Loucy (cell line): Measurements from ENCODE around the gene TRUB1.

Experiments used
- H2AFZ ChIP-seq: fragments of 200-600 bp; sonication (generic); 2 replicates; pipeline ENCODE4 v1.6.0; 2016; ENCODE audit warnings: antibody characterized with exemption, mild to moderate bottlenecking, low read length, moderate library complexity
- H3F3A ChIP-seq: fragments of 200-600 bp; 2 replicates; pipeline ENCODE4 v1.6.0; 2016; ENCODE audit warnings: antibody characterized with exemption, low read depth, mild to moderate bottlenecking
- H3K27me3 ChIP-seq: fragments of 200-600 bp; sonication (generic); 2 replicates; pipeline ENCODE4 v1.6.1; 2014; ENCODE audit warnings: low read length, mild to moderate bottlenecking; ENCODE audit not compliant: insufficient read depth, poor library complexity, severe bottlenecking
- H3K36me3 ChIP-seq: fragments of 200-600 bp; sonication (generic); 2 replicates; pipeline ENCODE4 v1.6.1; 2016; ENCODE audit warnings: low read length; ENCODE audit not compliant: insufficient read depth
- H3K4me1 ChIP-seq: fragments of 200-600 bp; sonication (generic); 2 replicates; pipeline ENCODE4 v1.5.1; 2014; ENCODE audit warnings: low read length, mild to moderate bottlenecking; ENCODE audit not compliant: insufficient read depth, poor library complexity, severe bottlenecking
- H3K4me2 ChIP-seq: fragments of 200-600 bp; sonication (generic); 2 replicates; pipeline ENCODE4 v1.6.0; 2014; ENCODE audit warnings: antibody characterized with exemption, low read length, low read depth, mild to moderate bottlenecking; ENCODE audit not compliant: poor library complexity, severe bottlenecking
- H3K4me3 ChIP-seq: fragments of 200-600 bp; sonication (generic); 2 replicates; pipeline ENCODE4 v1.5.1; 2014; ENCODE audit warnings: low read length, mild to moderate bottlenecking, mixed read lengths; ENCODE audit not compliant: poor library complexity, severe bottlenecking
- H3K79me2 ChIP-seq: fragments of 200-600 bp; sonication (generic); 2 replicates; pipeline ENCODE4 v1.6.1; 2014; ENCODE audit warnings: low read length; ENCODE audit not compliant: insufficient read depth
- H3K9ac ChIP-seq: fragments of 200-600 bp; sonication (generic); 2 replicates; pipeline ENCODE4 v1.6.0; 2014; ENCODE audit warnings: mild to moderate bottlenecking, low read depth, low read length, moderate library complexity; ENCODE audit not compliant: poor library complexity, severe bottlenecking
- H3K9me2 ChIP-seq: fragments of 200-600 bp; sonication (generic); replicated peaks from 2 replicates; pipeline ENCODE4 v1.6.1; 2016; ENCODE audit warnings: low read depth, low read length, mixed read lengths
- H3K9me3 ChIP-seq: fragments of 200-600 bp; sonication (generic); 2 replicates; pipeline ENCODE4 v1.6.1; 2014; ENCODE audit warnings: mild to moderate bottlenecking, antibody characterized with exemption, low read length, low read depth; ENCODE audit not compliant: insufficient read depth
- H4K20me1 ChIP-seq: fragments of 200-600 bp; sonication (generic); 2 replicates; pipeline ENCODE4 v1.6.0; 2014; ENCODE audit warnings: antibody characterized with exemption, low read length, mild to moderate bottlenecking; ENCODE audit not compliant: insufficient read depth, poor library complexity, severe bottlenecking
- CTCF ChIP-seq: fragments of 200-600 bp; sonication (generic); conservative IDR thresholded peaks from 2 replicates; pipeline ENCODE4 v1.5.1; 2014; ENCODE audit warnings: mild to moderate bottlenecking, antibody characterized with exemption, low read length
- EZH2phosphoT487 ChIP-seq: fragments of 200-600 bp; IDR thresholded peaks from 2 replicates; pipeline ENCODE4 v1.6.1; 2018; ENCODE audit warnings: antibody characterized with exemption, mild to moderate bottlenecking, moderate library complexity, borderline replicate concordance

TRUB1 gene

GRCh38 chr10:114995468-114996247 lies 57.7 kb downstream of the TRUB1 start:
- Histone ChIP-seq H3F3A (no peaks in the 10 kb centered on the region), H3K9ac (no peak overlapping the region), H3K9me3 (no peaks in the 10 kb centered on the region), H2AFZ (no peak overlapping the region), H3K9me2 (no peaks in the 10 kb centered on the region), H3K4me3 (no peak overlapping the region), H3K79me2 (no peaks in the 10 kb centered on the region), H3K27me3 (no peaks in the 10 kb centered on the region), H4K20me1 (no peaks in the 10 kb centered on the region), H3K36me3 (no peaks in the 10 kb centered on the region), H3K4me1 (no peaks in the 10 kb centered on the region), H3K4me2 (no peak overlapping the region)
- TF ChIP-seq EZH2phosphoT487 (no peak), CTCF (no peak)

GRCh38 chr10:114996542-114996941 lies 58.5 kb downstream of the TRUB1 start:
- TF ChIP-seq EZH2phosphoT487 (no peak), CTCF (no peak)
- no peaks in the 10 kb centered on the region for H3K9me3 ChIP-seq
- H2AFZ ChIP-seq = no peak overlapping the region
- H3K4me3 ChIP-seq = no peak overlapping the region
- H3F3A ChIP-seq = no peaks in the 10 kb centered on the region
- H3K4me2 ChIP-seq = no peak overlapping the region
- H3K9ac ChIP-seq = no peak overlapping the region
- H3K9me2 ChIP-seq = no peaks in the 10 kb centered on the region
- H4K20me1 ChIP-seq = no peaks in the 10 kb centered on the region
- H3K79me2 ChIP-seq = no peaks in the 10 kb centered on the region
- H3K4me1 ChIP-seq = peaks cover 8% of the 10 kb centered on the region
- H3K36me3 ChIP-seq = no peaks in the 10 kb centered on the region
- H3K27me3 ChIP-seq = no peaks in the 10 kb centered on the region

GRCh38 chr10:114998993-114999392 lies 61.0 kb downstream of the TRUB1 start:
- no peaks in the 10 kb centered on the region for H4K20me1 ChIP-seq
- H3F3A ChIP-seq = no peaks in the 10 kb centered on the region
- peaks cover 23% of the 10 kb centered on the region for H3K4me1 ChIP-seq
- no peak overlapping the region for H3K4me2 ChIP-seq
- no peaks in the 10 kb centered on the region for H3K27me3 ChIP-seq
- no peak overlapping the region for H2AFZ ChIP-seq
- no peak overlapping the region for H3K9ac ChIP-seq
- no peaks in the 10 kb centered on the region for H3K36me3 ChIP-seq
- H3K4me3 ChIP-seq = no peak overlapping the region
- no peak for TF ChIP-seq CTCF
- no peak for TF ChIP-seq EZH2phosphoT487
- no peaks in the 10 kb centered on the region for H3K9me2 ChIP-seq
- no peaks in the 10 kb centered on the region for H3K79me2 ChIP-seq
- H3K9me3 ChIP-seq = no peaks in the 10 kb centered on the region
